HepG2 (cell line): ENCODE data around the gene CALN1. TPM values are rescaled to one million over a fixed set of nuclear protein-coding genes. Genes with fewer than 3 reads are reported as not detected.

ENCODE experiments used
- ATAC-seq: fragments of 200-7000 bp; cut with Tn5 transposase; 3 replicates; pipeline ENCODE4 v1.9.1; 2020; ENCODE audit warnings: mild to moderate bottlenecking, moderate library complexity
- BruUV-seq: library from RNA; stranded (reverse); fragments of 400-500 nt; replicated peaks from 2 replicates; lab custom pipeline; 2021; lab: Mats Ljungman, UMichigan
- CTCF ChIA-PET: fragments of 300-600 bp; formaldehyde crosslinking; extraction: SDS; loops from one replicate; lab custom pipeline; 2021; ENCODE audit warnings: low total read pairs, inconsistent platforms, low intra/inter-chr PET ratio; lab: Yijun Ruan, JAX
- POLR2A ChIA-PET: fragments of 350-600 bp; sonication (Branson Sonifier 250); formaldehyde crosslinking; loops from one replicate; lab custom pipeline; 2020; ENCODE audit warnings: antibody characterized with exemption, inconsistent platforms; lab: Yijun Ruan, JAX
- DNase-seq: peaks from one replicate; pipeline ENCODE4 v3.0.0-alpha.2; 2015; ENCODE audit warnings: low spot score
- FAIRE-seq: peaks from 3 replicates; lab custom pipeline; 2011; peaks lifted over from hg19 to GRCh38; lab: Jason Lieb, UNC
- H2AFZ ChIP-seq: one replicate; pipeline ENCODE4 v1.6.1; 2011; ENCODE audit warnings: low read length, inconsistent platforms
- H3K27ac ChIP-seq: fragments of 300-600 bp; 3 replicates; pipeline ENCODE4 v1.8.0; 2011; ENCODE audit warnings: mixed run types, mild to moderate bottlenecking, mixed read lengths, low read length, inconsistent platforms; ENCODE audit not compliant: insufficient read depth; ENCODE audit errors: extremely low read length
- H3K27me3 ChIP-seq, 2 experiments: fragments of 200-600 bp in 1 of 2; 2 replicates in 1 of 2; 3 replicates in 1 of 2; pipeline versions ENCODE4 v1.6.0 to v1.8.0; 2011; ENCODE audit warnings: low read length in 2 of 2, mild to moderate bottlenecking in 2 of 2, moderate library complexity in 2 of 2, inconsistent platforms in 1 of 2; ENCODE audit not compliant: insufficient read depth in 2 of 2, control insufficient read depth in 1 of 2
- H3K36me3 ChIP-seq, 2 experiments: fragments of 200-600 bp in 1 of 2; replicated peaks in 1 of 2; 2 replicates in 1 of 2; 3 replicates in 1 of 2; pipeline versions ENCODE4 v1.5.1 to v1.8.0; 2011; ENCODE audit warnings: low read length in 2 of 2, inconsistent platforms in 1 of 2; ENCODE audit not compliant: insufficient read depth in 2 of 2, control insufficient read depth in 1 of 2
- H3K4me1 ChIP-seq: 2 replicates; pipeline ENCODE4 v1.5.1; 2012; ENCODE audit warnings: low read length, inconsistent platforms; ENCODE audit not compliant: insufficient read depth
- H3K4me2 ChIP-seq: 2 replicates; pipeline ENCODE4 v1.6.0; 2011; ENCODE audit warnings: low read depth, low read length, inconsistent platforms
- H3K4me3 ChIP-seq, 3 experiments: fragments of 200-600 bp in 1 of 3; sonication (generic), shearing (Covaris generic) in 1 of 3; replicated peaks in 1 of 3; 2 replicates each; pipeline ENCODE4 v1.5.1; 2011 to 2016; ENCODE audit warnings: low read length in 3 of 3, inconsistent platforms in 2 of 3, low read depth in 2 of 3, mild to moderate bottlenecking in 2 of 3, control low read depth in 1 of 3, mixed read lengths in 1 of 3; ENCODE audit not compliant: insufficient read depth in 1 of 3
- H3K79me2 ChIP-seq: one replicate; pipeline ENCODE4 v1.6.1; 2011; ENCODE audit warnings: low read length, inconsistent platforms; ENCODE audit not compliant: insufficient read depth
- H3K9ac ChIP-seq: 2 replicates; pipeline ENCODE4 v1.6.0; 2011; ENCODE audit warnings: mild to moderate bottlenecking, low read depth, low read length, inconsistent platforms; ENCODE audit not compliant: insufficient read depth
- H3K9me3 ChIP-seq: 2 replicates; pipeline ENCODE4 v1.5.1; 2012; ENCODE audit warnings: mild to moderate bottlenecking, low read length
- H4K20me1 ChIP-seq: 2 replicates; pipeline ENCODE4 v1.6.0; 2011; ENCODE audit warnings: inconsistent platforms, mild to moderate bottlenecking, low read length, moderate library complexity; ENCODE audit not compliant: insufficient read depth
- ZFP36 ChIP-seq: fragments of 150-350 bp; IDR thresholded peaks from 2 replicates; pipeline ENCODE4 v1.6.1; 2018; ENCODE audit warnings: borderline replicate concordance, low read length, low read depth; ENCODE audit not compliant: partially characterized antibody
- ZNF737 ChIP-seq: sonication (generic); formaldehyde crosslinking; IDR thresholded peaks from 2 replicates; pipeline ENCODE4 v1.5.0; 2020; ENCODE audit warnings: missing genetic modification reagents, mild to moderate bottlenecking, borderline replicate concordance
- ZSCAN29 ChIP-seq: sonication (generic); formaldehyde crosslinking; conservative IDR thresholded peaks from 2 replicates; pipeline ENCODE4 v1.4.0; 2020; ENCODE audit warnings: mild to moderate bottlenecking, missing genetic modification reagents
- in situ Hi-C: cut with HindIII; loops from 2 replicates; pipeline ENCODE4 v1.10.0; 2017; ENCODE audit warnings: low pct_unique_long_range_greater_than_20kb; ENCODE audit not compliant: extremely low pct_ligation_motif_present
- intact Hi-C: fragments of 100-400 bp; cut with micrococcal nuclease; formaldehyde crosslinking; loops from one replicate; pipeline ENCODE4 v1.10.0; 2022; ENCODE audit not compliant: unreplicated experiment
- polyA plus RNA-seq, 8 experiments: library from polyadenylated mRNA; depleted of rRNA in 3 of 8; stranded (reverse) in 7 of 8; unstranded in 1 of 8; fragments of >200 nt; fragmentation: Illumina TruSeq in 4 of 8; extraction: Trizol in 4 of 8; gene quantifications; 2 replicates each; pipeline versions ENCODE4 v1.2.1 to v1.2.3, GENCODE V29; 2011 to 2016; ENCODE audit warnings: low read depth in 4 of 8, missing spikeins in 1 of 8, mixed read lengths in 1 of 8; ENCODE audit not compliant: insufficient read depth in 1 of 8
- total RNA-seq, 5 experiments: library from RNA; depleted of rRNA; stranded (reverse); fragments of >200 nt; fragmentation: Illumina TruSeq; extraction: Trizol; gene quantifications; 2 replicates each; pipeline ENCODE4 v1.2.3, GENCODE V29; 2016; ENCODE audit warnings: low read depth in 1 of 5
- TF ChIP-seq, protein P1 (sequence below): sonication (generic); formaldehyde crosslinking; IDR thresholded peaks from 2 replicates; pipeline ENCODE4 v1.4.0; 2020; ENCODE audit warnings: missing genetic modification reagents, borderline replicate concordance

The CALN1 gene
- total and polyA plus RNA-seq, 2 of the 13 experiments (the other 11 are each of a cell fraction or from before 2014, with no cell fraction given): not detected

DNA sequence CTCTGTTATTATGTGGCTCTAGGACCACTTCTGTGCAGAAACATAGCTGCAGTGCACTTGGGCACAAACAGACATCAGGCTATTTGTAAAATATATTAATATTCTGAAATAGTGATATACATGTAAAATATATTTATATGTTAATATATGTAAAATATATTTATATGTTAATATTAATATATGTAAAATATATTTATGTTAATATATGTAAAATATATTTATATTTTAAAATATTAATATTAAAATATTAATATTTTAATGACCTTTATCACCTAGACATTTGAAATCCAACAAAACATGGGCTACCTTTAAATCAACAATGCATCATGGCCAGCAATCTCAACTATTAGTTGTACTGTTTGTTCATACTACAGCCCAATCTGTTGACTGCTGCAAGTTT lies 347.2 kb downstream of the CALN1 start (continued):
- TF ChIP-seq, protein P1, sequence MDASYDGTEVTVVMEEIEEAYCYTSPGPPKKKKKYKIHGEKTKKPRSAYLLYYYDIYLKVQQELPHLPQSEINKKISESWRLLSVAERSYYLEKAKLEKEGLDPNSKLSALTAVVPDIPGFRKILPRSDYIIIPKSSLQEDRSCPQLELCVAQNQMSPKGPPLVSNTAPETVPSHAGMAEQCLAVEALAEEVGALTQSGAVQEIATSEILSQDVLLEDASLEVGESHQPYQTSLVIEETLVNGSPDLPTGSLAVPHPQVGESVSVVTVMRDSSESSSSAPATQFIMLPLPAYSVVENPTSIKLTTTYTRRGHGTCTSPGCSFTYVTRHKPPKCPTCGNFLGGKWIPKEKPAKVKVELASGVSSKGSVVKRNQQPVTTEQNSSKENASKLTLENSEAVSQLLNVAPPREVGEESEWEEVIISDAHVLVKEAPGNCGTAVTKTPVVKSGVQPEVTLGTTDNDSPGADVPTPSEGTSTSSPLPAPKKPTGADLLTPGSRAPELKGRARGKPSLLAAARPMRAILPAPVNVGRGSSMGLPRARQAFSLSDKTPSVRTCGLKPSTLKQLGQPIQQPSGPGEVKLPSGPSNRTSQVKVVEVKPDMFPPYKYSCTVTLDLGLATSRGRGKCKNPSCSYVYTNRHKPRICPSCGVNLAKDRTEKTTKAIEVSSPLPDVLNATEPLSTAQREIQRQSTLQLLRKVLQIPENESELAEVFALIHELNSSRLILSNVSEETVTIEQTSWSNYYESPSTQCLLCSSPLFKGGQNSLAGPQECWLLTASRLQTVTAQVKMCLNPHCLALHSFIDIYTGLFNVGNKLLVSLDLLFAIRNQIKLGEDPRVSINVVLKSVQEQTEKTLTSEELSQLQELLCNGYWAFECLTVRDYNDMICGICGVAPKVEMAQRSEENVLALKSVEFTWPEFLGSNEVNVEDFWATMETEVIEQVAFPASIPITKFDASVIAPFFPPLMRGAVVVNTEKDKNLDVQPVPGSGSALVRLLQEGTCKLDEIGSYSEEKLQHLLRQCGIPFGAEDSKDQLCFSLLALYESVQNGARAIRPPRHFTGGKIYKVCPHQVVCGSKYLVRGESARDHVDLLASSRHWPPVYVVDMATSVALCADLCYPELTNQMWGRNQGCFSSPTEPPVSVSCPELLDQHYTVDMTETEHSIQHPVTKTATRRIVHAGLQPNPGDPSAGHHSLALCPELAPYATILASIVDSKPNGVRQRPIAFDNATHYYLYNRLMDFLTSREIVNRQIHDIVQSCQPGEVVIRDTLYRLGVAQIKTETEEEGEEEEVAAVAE (CRISPR knock-in tag): no peak

GRCh38 chr7:72063330-72063729 lies 348.8 kb downstream of the CALN1 start:
- Histone ChIP-seq H3K79me2 (no peaks in the 10 kb centered on the region), H3K4me1 (no peaks in the 10 kb centered on the region), H2AFZ (no peak overlapping the region), H3K9me3 (no peaks in the 10 kb centered on the region), H3K4me3 (no peak overlapping the region), H4K20me1 (no peaks in the 10 kb centered on the region), H3K27ac (no peak overlapping the region), H3K4me2 (no peak overlapping the region), H3K9ac (no peak overlapping the region), H3K36me3 (no peaks in the 10 kb centered on the region), H3K27me3 (no peaks in the 10 kb centered on the region)
- POLR2A ChIA-PET: no interaction called here
- FAIRE-seq (no peak), ATAC-seq (no peak), DNase-seq (no peak)
- intact Hi-C loops: no loop called here
- TF ChIP-seq ZNF737 (no peak), ZSCAN29 (no peak), ZFP36 (no peak)
- no TSS peak for BruUV-seq
- in situ Hi-C loops: no loop called here
- CTCF ChIA-PET: no interaction called here
